Esophagus squamous epithelium (tissue), 5 donors: Measurements from ENCODE around the gene GTSF1L. TPM values are rescaled to one million over a fixed set of nuclear protein-coding genes. Genes with fewer than 3 reads are reported as not detected.

Source experiments
- DNase-seq: peaks from one replicate; lab custom pipeline; 2025; lab: John Stamatoyannopoulos, UW
- H3K27ac ChIP-seq, 4 donors: fragments of 200-600 bp; sonication (generic); one replicate each; pipeline ENCODE4 v1.5.1; 2016 to 2019; ENCODE audit warnings: mild to moderate bottlenecking in 1 of 4
- H3K27me3 ChIP-seq, 4 donors: fragments of 200-600 bp; sonication (generic); 1 replicate in 3 of 4; 2 replicates in 1 of 4; pipeline versions ENCODE4 v1.5.1 to v1.6.0; 2017 to 2021; ENCODE audit warnings: antibody characterized with exemption in 1 of 4
- H3K36me3 ChIP-seq, 3 donors: fragments of 200-600 bp; sonication (generic); one replicate each; pipeline ENCODE4 v1.5.1; 2016 to 2019
- H3K4me1 ChIP-seq, 3 donors: fragments of 200-600 bp; sonication (generic); one replicate each; pipeline ENCODE4 v1.5.1; 2017 to 2019
- H3K4me3 ChIP-seq, 4 donors: fragments of 200-600 bp; sonication (generic); 1 replicate in 3 of 4; 2 replicates in 1 of 4; pipeline ENCODE4 v1.5.1; 2016 to 2019; ENCODE audit warnings: mild to moderate bottlenecking in 2 of 4, moderate library complexity in 1 of 4
- H3K9me3 ChIP-seq, 3 donors: fragments of 200-600 bp; sonication (generic); one replicate each; pipeline ENCODE4 v1.5.1; 2016 to 2019
- POLR2A ChIP-seq, 4 donors: fragments of 450-650 bp; IDR thresholded peaks; one replicate each; pipeline ENCODE4 v1.6.1; 2017; ENCODE audit warnings: antibody characterized with exemption in 4 of 4, mild to moderate bottlenecking in 4 of 4, moderate library complexity in 3 of 4
- WGBS, 2 donors: methylation state at CpG; one replicate each; pipeline ENCODE4 v1.1.5; 2018; 5-methylcytosine and 5-hydroxymethylcytosine counted together
- intact Hi-C: fragments of 100-400 bp; cut with DNase I; formaldehyde crosslinking; loops from one replicate; pipeline ENCODE4 v1.15.0; 2022
- total RNA-seq, 4 donors: library from RNA; depleted of rRNA; stranded (reverse); fragments of >200 nt; gene quantifications; one replicate each; pipeline ENCODE4 v1.1.0, GENCODE V29; 2016
- TF ChIP-seq, protein P1 (sequence below), 6 experiments: fragments of 450-650 bp in 4 of 6; fragments of 200-600 bp in 2 of 6; sonication (generic) in 2 of 6; IDR thresholded peaks; one replicate each; pipeline ENCODE4 v1.5.1; 2016 to 2019; ENCODE audit warnings: antibody characterized with exemption in 6 of 6, mild to moderate bottlenecking in 4 of 6, moderate library complexity in 4 of 6
- donor health status: DM: yes; HTN: yes; CAD: no.

The GTSF1L gene
- total RNA-seq, 4 donors from 2014 or later: not detected

DNA sequence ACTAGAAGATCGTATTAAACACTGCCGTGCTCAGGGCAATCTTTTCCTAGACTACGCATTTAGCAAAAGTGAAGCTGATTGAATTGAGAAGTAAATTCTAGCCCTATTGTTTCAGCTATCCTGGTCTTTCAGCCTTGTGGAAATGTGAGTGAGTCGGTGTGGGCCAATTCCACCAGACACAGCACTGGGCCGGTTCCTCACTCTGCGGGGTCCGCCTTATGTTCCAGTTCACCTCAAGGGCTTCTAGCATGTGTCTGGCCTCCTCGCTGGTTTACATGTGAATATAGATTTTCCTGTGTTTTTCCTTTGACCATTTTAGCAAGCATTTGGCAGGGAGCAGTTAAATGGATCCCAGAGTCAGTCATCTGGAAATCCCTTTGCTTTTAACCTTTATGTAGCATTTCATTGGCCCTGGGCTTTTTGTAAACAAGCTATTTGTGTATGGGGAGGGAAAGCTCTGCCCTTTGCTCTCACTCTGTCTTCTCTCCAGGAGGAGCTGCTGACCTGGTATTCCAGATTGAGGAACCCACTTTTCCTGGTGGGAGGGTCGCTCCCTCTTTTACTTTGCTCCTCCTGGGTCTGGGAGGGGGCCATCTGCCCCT is 12.4 kb upstream of the GTSF1L start:
- no peak for DNase-seq
- no peak overlapping the region for H3K4me3 ChIP-seq
- H3K4me1 ChIP-seq: no peaks in the 10 kb centered on the region
- H3K27me3 ChIP-seq: peaks cover 0 to 24% (median 0%) of the 10 kb centered on the region in 4 donors
- WGBS, 2 donors: 84 to 88% methylated on average over 9 of the region's 9 CpGs
- intact Hi-C loops: no loop called here
- TF ChIP-seq POLR2A (IDR thresholded peaks at IDR 0.05): no peak
- H3K27ac ChIP-seq: no peak overlapping the region
- no peaks in the 10 kb centered on the region for H3K9me3 ChIP-seq
- H3K36me3 ChIP-seq: no peaks in the 10 kb centered on the region

DNA sequence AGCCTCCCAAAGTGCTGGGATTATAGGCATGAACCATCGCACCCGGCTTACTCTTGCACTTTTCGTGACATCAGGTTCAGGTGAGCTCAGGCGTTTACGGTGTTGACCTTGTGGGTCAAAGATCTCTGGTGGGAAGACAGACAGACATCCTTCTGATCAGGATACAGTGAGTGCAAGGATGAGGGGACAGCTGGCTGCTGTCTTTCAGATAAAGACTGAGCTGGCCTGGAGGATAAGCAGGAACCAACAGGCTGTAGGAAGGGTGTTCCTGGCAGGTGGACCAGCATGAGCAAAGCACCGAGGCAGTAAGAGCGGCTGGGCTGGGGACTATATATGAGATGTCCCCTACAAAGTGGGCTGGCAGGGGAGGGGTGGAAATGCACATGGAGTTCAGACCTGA is 11.1 kb upstream of the GTSF1L start:
- TF ChIP-seq POLR2A (IDR thresholded peaks at IDR 0.05): no peak
- TF ChIP-seq, protein P1, sequence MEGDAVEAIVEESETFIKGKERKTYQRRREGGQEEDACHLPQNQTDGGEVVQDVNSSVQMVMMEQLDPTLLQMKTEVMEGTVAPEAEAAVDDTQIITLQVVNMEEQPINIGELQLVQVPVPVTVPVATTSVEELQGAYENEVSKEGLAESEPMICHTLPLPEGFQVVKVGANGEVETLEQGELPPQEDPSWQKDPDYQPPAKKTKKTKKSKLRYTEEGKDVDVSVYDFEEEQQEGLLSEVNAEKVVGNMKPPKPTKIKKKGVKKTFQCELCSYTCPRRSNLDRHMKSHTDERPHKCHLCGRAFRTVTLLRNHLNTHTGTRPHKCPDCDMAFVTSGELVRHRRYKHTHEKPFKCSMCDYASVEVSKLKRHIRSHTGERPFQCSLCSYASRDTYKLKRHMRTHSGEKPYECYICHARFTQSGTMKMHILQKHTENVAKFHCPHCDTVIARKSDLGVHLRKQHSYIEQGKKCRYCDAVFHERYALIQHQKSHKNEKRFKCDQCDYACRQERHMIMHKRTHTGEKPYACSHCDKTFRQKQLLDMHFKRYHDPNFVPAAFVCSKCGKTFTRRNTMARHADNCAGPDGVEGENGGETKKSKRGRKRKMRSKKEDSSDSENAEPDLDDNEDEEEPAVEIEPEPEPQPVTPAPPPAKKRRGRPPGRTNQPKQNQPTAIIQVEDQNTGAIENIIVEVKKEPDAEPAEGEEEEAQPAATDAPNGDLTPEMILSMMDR (IDR thresholded peaks at IDR 0.05): no peak
- Histone ChIP-seq H3K4me1 (no peaks in the 10 kb centered on the region), H3K36me3 (no peaks in the 10 kb centered on the region), H3K4me3 (no peak overlapping the region), H3K9me3 (no peaks in the 10 kb centered on the region), H3K27ac (no peak overlapping the region), H3K27me3 (peaks cover 0 to 20% (median 0%) of the 10 kb centered on the region in 4 donors)
- intact Hi-C loops: no loop called here
- WGBS, 2 donors: 93 to 95% methylated on average over 4 of the region's 7 CpGs
- no peak for DNase-seq

DNA sequence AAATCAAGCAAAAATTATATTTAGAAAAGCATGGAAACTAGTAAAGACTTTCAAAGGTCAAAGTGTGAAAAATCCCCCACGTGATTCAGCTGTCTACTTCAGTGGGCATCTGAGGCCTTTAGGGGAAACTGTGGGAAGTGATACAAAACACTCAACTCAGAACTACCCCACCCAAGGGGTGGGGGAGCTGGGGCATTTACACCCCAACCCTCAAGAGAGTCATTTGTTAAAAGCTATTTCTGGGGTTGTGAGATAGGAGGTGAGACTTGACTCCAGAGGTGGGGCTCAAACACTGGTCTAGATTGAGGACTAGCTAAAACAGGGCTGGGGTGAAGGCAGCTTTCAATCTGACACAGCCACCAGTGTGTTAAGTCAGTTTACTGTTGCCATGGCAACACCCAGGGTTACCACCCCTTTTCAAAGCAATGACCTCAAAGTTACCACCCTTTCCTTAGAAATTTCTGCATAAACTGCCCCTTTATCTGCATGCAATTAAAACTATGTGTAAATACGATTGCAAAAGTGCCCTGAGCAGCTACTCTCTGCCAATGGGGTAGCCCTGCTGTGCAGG is 9.9 kb upstream of the GTSF1L start:
- H3K4me1 ChIP-seq: no peaks in the 10 kb centered on the region
- H3K9me3 ChIP-seq: no peaks in the 10 kb centered on the region
- H3K4me3 ChIP-seq: no peak overlapping the region
- no peaks in the 10 kb centered on the region for H3K36me3 ChIP-seq
- TF ChIP-seq POLR2A (IDR thresholded peaks at IDR 0.05): no peak
- TF ChIP-seq, protein P1 (IDR thresholded peaks at IDR 0.05): no peak
- DNase-seq: no peak
- intact Hi-C loops: no loop called here
- peaks cover 0 to 24% (median 0%) of the 10 kb centered on the region in 4 donors for H3K27me3 ChIP-seq
- H3K27ac ChIP-seq: no peak overlapping the region
- 25 to 46% methylated on average over 2 of the region's 2 CpGs for WGBS, 2 donors

GRCh38 chr20:43731927-43732326 is 5.1 kb upstream of the GTSF1L start:
- intact Hi-C loops: no loop called here
- H3K4me1 ChIP-seq: no peaks in the 10 kb centered on the region
- no peaks in the 10 kb centered on the region for H3K36me3 ChIP-seq
- TF ChIP-seq, protein P1 (IDR thresholded peaks at IDR 0.05): no peak
- TF ChIP-seq POLR2A (IDR thresholded peaks at IDR 0.05): no peak
- peaks cover 0 to 32% (median 0%) of the 10 kb centered on the region in 4 donors for H3K27me3 ChIP-seq
- H3K27ac ChIP-seq: no peak overlapping the region
- DNase-seq: no peak
- H3K4me3 ChIP-seq: no peak overlapping the region
- H3K9me3 ChIP-seq: no peaks in the 10 kb centered on the region
- WGBS, 2 donors: 50 to 58% methylated on average over 3 to 4 of the region's 5 CpGs

- intact Hi-C loops: no loop called here
- H3K27me3 ChIP-seq: peaks cover 0 to 32% (median 0%) of the 10 kb centered on the region in 4 donors
- no peak overlapping the region for H3K4me3 ChIP-seq
- 45 to 58% methylated on average over 4 of the region's 7 CpGs for WGBS, 2 donors
- H3K9me3 ChIP-seq: no peaks in the 10 kb centered on the region
- no peaks in the 10 kb centered on the region for H3K36me3 ChIP-seq
- DNase-seq: no peak
- TF ChIP-seq, protein P1 (IDR thresholded peaks at IDR 0.05): no peak
- no peak for TF ChIP-seq POLR2A (IDR thresholded peaks at IDR 0.05)
- no peaks in the 10 kb centered on the region for H3K4me1 ChIP-seq
- no peak overlapping the region for H3K27ac ChIP-seq
These were observed 4.7 kb upstream of the GTSF1L start for GRCh38 chr20:43731469-43731868.
